HG02884 (cell line): ENCODE data around the gene MRPS18A.

Source experiments
- ATAC-seq: cut with Tn5 transposase; IDR thresholded peaks from one replicate; pipeline ENCODE4 v1.9.1; 2021; ENCODE audit warnings: mild to moderate bottlenecking, moderate library complexity; ENCODE audit not compliant: unreplicated experiment

The MRPS18A gene

GRCh38 chr6:43699564-43700186 is 12.1 kb upstream of the MRPS18A start:
- ATAC-seq, result no peak

GRCh38 chr6:43698584-43699349 is 11.2 kb upstream of the MRPS18A start:
- ATAC-seq, result no peak

- ATAC-seq, result no peak
Measured at GRCh38 chr6:43697421-43697820, 9.8 kb upstream of the MRPS18A start.

GRCh38 chr6:43695967-43696291 is 8.3 kb upstream of the MRPS18A start:
- ATAC-seq, result no peak

GRCh38 chr6:43695215-43695966 is 7.8 kb upstream of the MRPS18A start:
- no peak for ATAC-seq

- ATAC-seq, result no peak
Measured at GRCh38 chr6:43689421-43689820, 1.8 kb upstream of the MRPS18A start.

- no peak for ATAC-seq
Measured at GRCh38 chr6:43687079-43687436, 533 bp downstream of the MRPS18A start.

- ATAC-seq, result no peak
Measured at GRCh38 chr6:43683708-43684455, 3.7 kb downstream of the MRPS18A start.

- no peak for ATAC-seq
Measured at GRCh38 chr6:43682724-43683429, 4.7 kb downstream of the MRPS18A start.

- ATAC-seq, result no peak
Measured at GRCh38 chr6:43681303-43681702, 6.3 kb downstream of the MRPS18A start.

GRCh38 chr6:43680308-43681200 is 7.0 kb downstream of the MRPS18A start:
- ATAC-seq, result no peak

GRCh38 chr6:43679057-43679456 is 8.5 kb downstream of the MRPS18A start:
- ATAC-seq, result no peak

GRCh38 chr6:43678341-43678740 is 9.2 kb downstream of the MRPS18A start:
- ATAC-seq, result no peak

GRCh38 chr6:43677759-43678158 is 9.8 kb downstream of the MRPS18A start:
- ATAC-seq, result no peak

GRCh38 chr6:43676962-43677606 is 10.5 kb downstream of the MRPS18A start:
- no peak for ATAC-seq

- ATAC-seq, result no peak
Measured at GRCh38 chr6:43674921-43675320, 12.7 kb downstream of the MRPS18A start.

- ATAC-seq, result no peak
Measured at GRCh38 chr6:43674291-43674690, 13.3 kb downstream of the MRPS18A start.

- no peak for ATAC-seq
Measured at GRCh38 chr6:43673444-43674084, 14.0 kb downstream of the MRPS18A start.
